Ovary (tissue), 3 donors: Measurements from ENCODE around the gene CROCC2.

Source experiments
- CTCF ChIP-seq, 3 donors: fragments of 450-650 bp in 2 of 3; fragments of 200-600 bp in 1 of 3; IDR thresholded peaks; one replicate each; pipeline versions ENCODE4 v1.5.1 to v1.8.0; 2016 to 2022; ENCODE audit warnings: antibody characterized with exemption in 3 of 3, mild to moderate bottlenecking in 1 of 3
- POLR2A ChIP-seq: fragments of 450-650 bp; IDR thresholded peaks from one replicate; pipeline ENCODE4 v1.6.1; 2017; ENCODE audit warnings: antibody characterized with exemption, mild to moderate bottlenecking, moderate library complexity
- donor health status: DM: no; HTN: no; CAD: no.

GRCh38 chr2:240997141-240997855 lies 91.2 kb downstream of the CROCC2 start:
- no peak for TF ChIP-seq CTCF (IDR thresholded peaks at IDR 0.05)
- no peak for TF ChIP-seq POLR2A
